Measurements from ENCODE around the gene TGFA. TPM values are rescaled to one million over a fixed set of nuclear protein-coding genes. Genes with fewer than 3 reads are reported as not detected.
A peak's percentile ranks its signal among the peaks of the same experiment; 100 is the strongest.

TGFA gene
- total RNA-seq, 6 donors from 2014 or later: 4.2 to 19.6 (median 10.7) TPM

DNA sequence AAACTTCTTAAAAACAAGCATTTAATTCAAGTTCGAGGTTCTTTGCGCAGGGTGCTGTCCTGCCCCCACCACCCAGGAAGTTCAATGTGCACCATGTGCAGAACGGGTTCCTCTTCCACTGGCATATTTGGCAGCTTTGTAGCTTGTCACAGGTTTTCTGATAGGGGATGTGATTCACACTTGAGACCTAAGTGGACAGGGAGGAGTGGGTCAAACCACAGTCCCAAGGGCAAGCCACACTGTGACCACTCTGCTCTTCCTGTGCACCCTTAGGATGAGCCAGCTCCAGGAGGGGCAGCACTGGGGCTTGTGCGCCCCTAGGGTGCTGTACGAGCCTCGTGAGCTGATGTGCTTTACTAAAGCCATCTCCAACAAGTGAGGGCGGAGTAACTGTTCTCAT is 82.5 kb downstream of the TGFA start:
- H3K36me3 ChIP-seq: no peaks in the 10 kb centered on the region

DNA sequence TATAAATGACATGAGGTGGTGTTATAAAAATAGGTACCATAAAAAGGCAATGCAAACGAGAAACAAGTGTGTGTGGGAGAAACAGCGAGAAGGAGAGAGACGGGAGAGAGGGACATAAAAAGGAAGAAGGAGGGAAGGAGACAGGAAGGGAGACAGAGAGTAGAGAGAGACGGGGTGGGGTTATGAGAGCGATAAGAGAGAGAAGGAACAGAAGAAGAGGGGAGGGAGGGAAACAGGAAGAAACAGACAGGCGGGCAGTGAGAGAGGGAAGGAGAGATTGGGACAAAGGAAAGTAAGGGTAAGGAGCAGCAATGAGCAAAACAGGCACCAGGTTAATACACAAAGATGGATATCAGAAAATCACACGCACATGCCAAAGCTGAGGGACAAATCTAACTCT is 83.7 kb downstream of the TGFA start:
- 44 to 47% methylated on average over 7 of the region's 7 CpGs for WGBS, 2 donors
- TF ChIP-seq, protein P1, sequence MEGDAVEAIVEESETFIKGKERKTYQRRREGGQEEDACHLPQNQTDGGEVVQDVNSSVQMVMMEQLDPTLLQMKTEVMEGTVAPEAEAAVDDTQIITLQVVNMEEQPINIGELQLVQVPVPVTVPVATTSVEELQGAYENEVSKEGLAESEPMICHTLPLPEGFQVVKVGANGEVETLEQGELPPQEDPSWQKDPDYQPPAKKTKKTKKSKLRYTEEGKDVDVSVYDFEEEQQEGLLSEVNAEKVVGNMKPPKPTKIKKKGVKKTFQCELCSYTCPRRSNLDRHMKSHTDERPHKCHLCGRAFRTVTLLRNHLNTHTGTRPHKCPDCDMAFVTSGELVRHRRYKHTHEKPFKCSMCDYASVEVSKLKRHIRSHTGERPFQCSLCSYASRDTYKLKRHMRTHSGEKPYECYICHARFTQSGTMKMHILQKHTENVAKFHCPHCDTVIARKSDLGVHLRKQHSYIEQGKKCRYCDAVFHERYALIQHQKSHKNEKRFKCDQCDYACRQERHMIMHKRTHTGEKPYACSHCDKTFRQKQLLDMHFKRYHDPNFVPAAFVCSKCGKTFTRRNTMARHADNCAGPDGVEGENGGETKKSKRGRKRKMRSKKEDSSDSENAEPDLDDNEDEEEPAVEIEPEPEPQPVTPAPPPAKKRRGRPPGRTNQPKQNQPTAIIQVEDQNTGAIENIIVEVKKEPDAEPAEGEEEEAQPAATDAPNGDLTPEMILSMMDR (IDR thresholded peaks at IDR 0.05): no peak
- TF ChIP-seq POLR2AphosphoS5 (IDR thresholded peaks at IDR 0.05) (no peak), POLR2A (IDR thresholded peaks at IDR 0.05) (no peak), EP300 (IDR thresholded peaks at IDR 0.05) (no peak)
- H3K4me1 ChIP-seq: peaks cover 3 to 10% (median 8%) of the 10 kb centered on the region in 4 donors

More for the DNA sequence above, 82.5 kb downstream of the TGFA start:
- no peaks in the 10 kb centered on the region for H3K27me3 ChIP-seq
- no peak overlapping the region for H3K4me3 ChIP-seq
- no peak for TF ChIP-seq EP300 (IDR thresholded peaks at IDR 0.05)
- TF ChIP-seq, protein P1 (IDR thresholded peaks at IDR 0.05): no peak
- no peak for TF ChIP-seq POLR2AphosphoS5 (IDR thresholded peaks at IDR 0.05)
- no peak for TF ChIP-seq POLR2A (IDR thresholded peaks at IDR 0.05)
- no peaks in the 10 kb centered on the region for H3K9me3 ChIP-seq
- DNase-seq (no peak), ATAC-seq (ENCODE audit: low FRiP score in 2 of 2) (peak in 1 of 2 donors; percentile 35)
- peaks cover 3 to 10% (median 8%) of the 10 kb centered on the region in 4 donors for H3K4me1 ChIP-seq
- H3K27ac ChIP-seq: no peak overlapping the region
- whole genome bisulfite sequencing, 2 donors: 75 to 77% methylated on average over 3 to 7 of the region's 7 CpGs

DNA sequence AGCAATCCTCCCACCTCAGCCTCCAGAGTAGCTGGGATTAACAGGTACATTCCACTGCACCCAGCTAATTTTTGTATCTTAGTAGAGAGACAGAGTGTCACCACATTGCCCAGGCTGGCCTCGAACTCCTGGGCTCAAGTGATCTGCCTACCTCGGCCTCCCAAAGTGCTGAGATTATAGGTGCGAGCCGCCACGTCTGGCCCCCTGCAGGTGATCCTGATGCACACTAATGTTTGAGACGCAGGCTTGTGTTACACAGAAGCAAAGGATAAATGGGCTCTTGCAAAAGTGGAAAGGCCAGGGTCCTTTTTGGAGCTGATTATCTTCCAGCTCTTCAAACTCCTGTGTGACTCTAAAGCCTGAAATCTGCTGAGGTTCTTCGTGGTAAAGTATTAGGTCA is 84.2 kb downstream of the TGFA start:
- Histone ChIP-seq H3K27me3 (no peaks in the 10 kb centered on the region), H3K27ac (no peak overlapping the region), H3K4me3 (no peak overlapping the region), H3K9me3 (no peaks in the 10 kb centered on the region), H3K4me1 (peaks cover 3 to 10% (median 8%) of the 10 kb centered on the region in 4 donors), H3K36me3 (no peaks in the 10 kb centered on the region)
- DNase-seq (no peak), ATAC-seq (ENCODE audit: low FRiP score in 2 of 2) (no peak)
- no peak for TF ChIP-seq POLR2A (IDR thresholded peaks at IDR 0.05)
- TF ChIP-seq POLR2AphosphoS5 (IDR thresholded peaks at IDR 0.05): no peak
- TF ChIP-seq, protein P1 (IDR thresholded peaks at IDR 0.05): no peak
- TF ChIP-seq EP300 (IDR thresholded peaks at IDR 0.05): no peak
- 88 to 90% methylated on average over 6 to 7 of the region's 7 CpGs for WGBS, 2 donors

More for the DNA sequence above, 83.7 kb downstream of the TGFA start:
- Histone ChIP-seq H3K27ac (no peak overlapping the region), H3K36me3 (no peaks in the 10 kb centered on the region), H3K9me3 (no peaks in the 10 kb centered on the region), H3K27me3 (no peaks in the 10 kb centered on the region), H3K4me3 (no peak overlapping the region)
- no peak for DNase-seq
- no peak for ATAC-seq (ENCODE audit: low FRiP score in 2 of 2)

DNA sequence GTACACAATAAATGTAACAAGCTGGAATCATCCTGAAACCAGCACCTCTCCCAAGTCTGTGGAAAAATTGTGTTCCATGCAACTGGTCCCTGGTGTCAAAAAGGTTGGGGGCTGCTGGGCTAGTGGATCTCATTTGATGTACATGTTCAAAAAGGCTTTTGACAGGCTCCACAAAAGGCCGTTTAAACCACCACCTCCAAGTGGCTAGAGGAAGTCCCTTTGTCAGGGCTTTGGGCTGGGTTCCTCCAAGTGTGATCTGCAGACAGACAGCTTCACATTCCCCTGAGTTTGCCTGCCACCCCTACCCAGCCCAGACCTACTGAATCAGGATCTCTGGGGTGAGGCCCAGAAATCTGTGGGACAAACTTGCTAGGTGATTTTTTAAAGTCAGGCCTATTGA is 84.7 kb downstream of the TGFA start:
- WGBS, 2 donors: 29 to 54% methylated on average over 1 of the region's 1 CpG
- H3K9me3 ChIP-seq: no peaks in the 10 kb centered on the region
- H3K4me1 ChIP-seq: peaks cover 3 to 10% (median 8%) of the 10 kb centered on the region in 4 donors

More for the DNA sequence above, 84.7 kb downstream of the TGFA start:
- DNase-seq (no peak), ATAC-seq (ENCODE audit: low FRiP score in 2 of 2) (no peak)
- no peaks in the 10 kb centered on the region for H3K27me3 ChIP-seq
- no peak for TF ChIP-seq EP300 (IDR thresholded peaks at IDR 0.05)
- no peak for TF ChIP-seq POLR2A (IDR thresholded peaks at IDR 0.05)
- TF ChIP-seq POLR2AphosphoS5 (IDR thresholded peaks at IDR 0.05): no peak
- TF ChIP-seq, protein P1 (IDR thresholded peaks at IDR 0.05): no peak
- H3K4me3 ChIP-seq: no peak overlapping the region
- no peaks in the 10 kb centered on the region for H3K36me3 ChIP-seq
- no peak overlapping the region for H3K27ac ChIP-seq

Data from upper lobe of left lung (tissue), 6 donors.